Measurements from ENCODE around the gene LRP2.

LRP2 gene

DNA sequence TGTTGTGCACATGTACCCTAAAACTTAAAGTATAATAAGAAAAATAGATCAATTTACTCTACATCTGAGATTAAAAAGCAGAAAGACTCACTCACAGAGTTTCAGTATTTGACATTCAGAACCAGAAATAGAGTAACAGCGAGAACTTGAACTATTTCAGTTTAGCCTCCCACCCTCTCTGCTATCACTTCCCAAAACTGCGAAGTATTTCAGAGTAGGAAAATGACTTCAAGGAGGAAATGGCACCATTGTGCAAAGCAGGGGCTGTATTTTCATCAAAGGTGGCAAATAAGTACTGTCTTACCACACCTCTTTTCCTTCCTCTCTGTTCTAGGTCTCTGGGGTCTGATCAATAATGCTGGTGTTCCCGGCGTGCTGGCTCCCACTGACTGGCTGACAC is 279.3 kb downstream of the LRP2 start:
- DNase-seq = peak in 1 of 2 experiments; percentile 26

DNA sequence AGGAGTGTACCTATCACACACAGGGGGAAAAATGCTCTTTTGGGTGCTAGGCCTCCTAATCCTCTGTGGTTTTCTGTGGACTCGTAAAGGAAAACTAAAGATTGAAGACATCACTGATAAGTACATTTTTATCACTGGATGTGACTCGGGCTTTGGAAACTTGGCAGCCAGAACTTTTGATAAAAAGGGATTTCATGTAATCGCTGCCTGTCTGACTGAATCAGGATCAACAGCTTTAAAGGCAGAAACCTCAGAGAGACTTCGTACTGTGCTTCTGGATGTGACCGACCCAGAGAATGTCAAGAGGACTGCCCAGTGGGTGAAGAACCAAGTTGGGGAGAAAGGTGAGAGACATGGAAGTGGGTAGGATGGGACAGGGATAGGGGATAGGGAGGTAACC is 280.8 kb downstream of the LRP2 start:
- no peak for DNase-seq

DNA sequence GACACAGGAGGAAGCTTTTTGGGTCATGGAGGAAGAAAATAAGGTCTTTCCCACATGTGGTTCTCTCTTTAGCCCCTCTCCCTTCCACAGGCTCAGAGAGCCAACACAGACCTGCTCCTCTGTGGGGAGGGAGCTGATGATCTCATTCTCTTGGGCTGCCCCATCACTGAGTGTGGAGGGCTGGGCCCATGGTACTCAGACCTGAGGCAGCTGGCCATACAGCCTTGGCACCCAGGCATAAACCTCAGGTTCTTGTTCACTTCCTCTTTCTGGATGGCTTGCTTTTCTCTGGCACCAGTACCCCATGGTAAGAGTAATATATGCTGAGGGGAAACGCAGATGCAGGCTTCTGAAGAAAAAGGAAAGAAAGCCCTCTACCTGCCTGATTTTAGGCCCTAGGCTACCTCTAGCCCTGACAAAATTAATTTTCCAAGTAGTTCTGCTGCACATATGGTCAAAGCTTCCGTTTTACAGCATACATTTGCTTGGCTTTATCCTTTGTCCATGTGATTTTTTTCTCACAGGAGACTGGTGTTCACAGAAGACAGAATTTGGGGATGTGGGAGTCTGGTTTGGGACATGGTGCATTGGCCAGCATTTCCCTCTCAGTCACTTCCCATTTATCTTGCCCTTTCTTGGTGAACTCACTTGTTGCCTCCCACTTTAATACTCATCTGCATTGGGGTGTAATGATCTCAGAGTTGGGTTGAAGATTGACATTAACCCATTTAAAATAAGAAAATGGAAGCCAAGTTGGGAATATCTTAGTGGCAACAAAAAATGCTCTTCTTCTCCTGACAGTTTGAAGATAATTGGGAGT is 281.9 kb downstream of the LRP2 start:
- DNase-seq = peak; percentile 79 to 83

DNA sequence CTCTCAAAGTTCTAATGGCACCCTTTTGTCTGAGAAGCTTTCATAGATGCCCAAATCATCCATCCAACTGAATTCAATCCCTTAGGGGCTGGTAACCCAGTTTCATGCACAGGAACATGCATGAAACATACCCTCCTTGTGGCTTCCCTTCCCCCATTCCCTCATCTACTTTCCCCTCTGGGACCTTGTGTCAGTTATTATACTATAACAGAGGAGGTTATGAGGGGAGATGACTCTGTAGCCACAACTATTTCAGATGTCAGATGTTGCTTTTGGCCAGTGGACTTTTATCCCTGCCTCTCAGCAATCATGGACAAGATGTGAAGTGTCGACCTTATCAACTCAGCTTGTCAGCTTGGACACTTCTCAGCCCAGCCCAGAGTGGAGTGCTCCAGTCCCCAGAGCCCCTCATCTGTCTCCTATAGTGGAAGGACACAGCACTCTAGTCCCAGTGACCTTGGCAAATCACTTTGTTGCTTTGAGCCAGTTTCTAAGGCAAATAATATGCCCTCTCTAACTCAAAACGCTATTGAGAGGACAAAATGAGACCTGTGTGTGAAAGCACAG is 284.6 kb downstream of the LRP2 start:
- DNase-seq = no peak

Measured in Kasumi-1 (cell line).